ENCODE measurements around the gene LATS2. TPM values are rescaled to one million over a fixed set of nuclear protein-coding genes. Genes with fewer than 3 reads are reported as not detected.

The LATS2 gene
- total and polyA plus RNA-seq, 2 of the 8 experiments (the other 6 are each of a cell fraction or from before 2014, with no cell fraction given) = 8.3 to 26.2 TPM

Small RNA genes within 50 kb of the gene (small RNA-seq; reads per million reads assigned to genes)
- gene PPIAP27 (ENCODE audit: insufficient read depth) (not detected), gene RNU4-9P (ENCODE audit: insufficient read depth) (not detected)

Other genes with a start within 250 kb of the LATS2 start
- 33.3 and 35.5 TPM in 2 replicates for gene XPO4, start 158.8 kb downstream of the LATS2 start, total RNA-seq (2021; fragmentation: NEBNext Ultra II Directional; extraction: Animal tissue kit (Norgen Biotek cat#: 25700))
- 7.3 and 11.9 TPM in 2 replicates for gene XPO4, start 158.8 kb downstream of the LATS2 start, polyA plus RNA-seq (2011; rRNA removed)
- 364 and 367 TPM in 2 replicates for gene SAP18, start 78.5 kb upstream of the LATS2 start, total RNA-seq (2021; fragmentation: NEBNext Ultra II Directional; extraction: Animal tissue kit (Norgen Biotek cat#: 25700))
- gene SAP18, start 78.5 kb upstream of the LATS2 start, polyA plus RNA-seq (2011; rRNA removed) = 38.0 and 75.3 TPM in 2 replicates
- 60.1 and 63.7 TPM in 2 replicates for gene SKA3, start 115.0 kb upstream of the LATS2 start, total RNA-seq (2021; fragmentation: NEBNext Ultra II Directional; extraction: Animal tissue kit (Norgen Biotek cat#: 25700))
- 21.3 and 32.3 TPM in 2 replicates for gene SKA3, start 115.0 kb upstream of the LATS2 start, polyA plus RNA-seq (2011; rRNA removed)
- gene MRPL57, start 115.1 kb upstream of the LATS2 start, total RNA-seq (2021; fragmentation: NEBNext Ultra II Directional; extraction: Animal tissue kit (Norgen Biotek cat#: 25700)) = 34.1 and 34.5 TPM in 2 replicates
- gene MRPL57, start 115.1 kb upstream of the LATS2 start, polyA plus RNA-seq (2011; rRNA removed) = 29.9 and 30.4 TPM in 2 replicates